SU-DHL-6 (cell line): ENCODE measurements around the gene GPR89A.
"Not testable (repeated sequence)": the region's sequence is repeated elsewhere in the genome, so short reads cannot be mapped to it uniquely, and the experiment has no call there.

Experiments used
- EZH2phosphoT487 ChIP-seq: fragments of 200-600 bp; sonication (generic), shearing (Covaris generic); conservative IDR thresholded peaks from 2 replicates; pipeline ENCODE4 v1.6.1; 2018; ENCODE audit warnings: mild to moderate bottlenecking, antibody characterized with exemption, low read length, moderate library complexity, mixed read lengths
- TF ChIP-seq, protein P1 (sequence below): fragments of 200-600 bp; sonication (generic); IDR thresholded peaks from one replicate; pipeline ENCODE4 v1.5.1; 2017; ENCODE audit warnings: antibody characterized with exemption, mild to moderate bottlenecking, low read length, moderate library complexity; ENCODE audit not compliant: insufficient read depth, poor library complexity, severe bottlenecking

DNA sequence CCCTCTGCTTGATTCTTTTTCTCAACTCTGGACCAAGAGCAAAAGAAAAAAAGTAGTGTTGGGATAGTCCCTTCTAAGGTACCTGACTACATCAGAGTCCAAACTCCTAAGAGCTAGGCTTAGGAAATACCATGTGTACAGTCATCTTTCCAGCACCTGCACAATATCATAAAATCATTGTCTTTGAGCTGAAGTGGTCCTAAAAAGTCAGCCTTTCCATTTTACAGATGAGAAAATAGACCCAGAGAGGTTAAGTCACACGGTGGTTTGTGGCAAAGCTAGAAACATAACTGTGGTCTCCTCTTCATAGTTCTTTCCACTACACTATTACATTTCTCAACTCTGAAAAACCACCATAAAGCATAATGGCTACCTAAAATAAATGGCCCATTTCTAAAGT, 36.2 kb downstream of the GPR89A start:
- TF ChIP-seq, protein P1, sequence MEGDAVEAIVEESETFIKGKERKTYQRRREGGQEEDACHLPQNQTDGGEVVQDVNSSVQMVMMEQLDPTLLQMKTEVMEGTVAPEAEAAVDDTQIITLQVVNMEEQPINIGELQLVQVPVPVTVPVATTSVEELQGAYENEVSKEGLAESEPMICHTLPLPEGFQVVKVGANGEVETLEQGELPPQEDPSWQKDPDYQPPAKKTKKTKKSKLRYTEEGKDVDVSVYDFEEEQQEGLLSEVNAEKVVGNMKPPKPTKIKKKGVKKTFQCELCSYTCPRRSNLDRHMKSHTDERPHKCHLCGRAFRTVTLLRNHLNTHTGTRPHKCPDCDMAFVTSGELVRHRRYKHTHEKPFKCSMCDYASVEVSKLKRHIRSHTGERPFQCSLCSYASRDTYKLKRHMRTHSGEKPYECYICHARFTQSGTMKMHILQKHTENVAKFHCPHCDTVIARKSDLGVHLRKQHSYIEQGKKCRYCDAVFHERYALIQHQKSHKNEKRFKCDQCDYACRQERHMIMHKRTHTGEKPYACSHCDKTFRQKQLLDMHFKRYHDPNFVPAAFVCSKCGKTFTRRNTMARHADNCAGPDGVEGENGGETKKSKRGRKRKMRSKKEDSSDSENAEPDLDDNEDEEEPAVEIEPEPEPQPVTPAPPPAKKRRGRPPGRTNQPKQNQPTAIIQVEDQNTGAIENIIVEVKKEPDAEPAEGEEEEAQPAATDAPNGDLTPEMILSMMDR = not testable (repeated sequence)
- not testable (repeated sequence) for TF ChIP-seq EZH2phosphoT487
